IMR-90 (cell line): ENCODE measurements around the gene FNDC4. TPM values are rescaled to one million over a fixed set of nuclear protein-coding genes. Genes with fewer than 3 reads are reported as not detected.

ENCODE experiments used
- ATAC-seq: fragments of 200-7000 bp; cut with Tn5 transposase; 2 replicates; pipeline ENCODE4 v1.9.1; 2020; ENCODE audit warnings: low read depth, mild to moderate bottlenecking, moderate library complexity
- BruUV-seq: library from RNA; stranded (reverse); fragments of 400-500 nt; replicated peaks from 2 replicates; lab custom pipeline; 2021; lab: Mats Ljungman, UMichigan
- CTCF ChIA-PET: fragments of 300-600 bp; formaldehyde crosslinking; extraction: SDS; loops from one replicate; lab custom pipeline; 2021; ENCODE audit warnings: antibody characterized with exemption; lab: Yijun Ruan, JAX
- POLR2A ChIA-PET: fragments of 300-600 bp; sonication (Branson Sonifier 250); formaldehyde crosslinking; loops from one replicate; lab custom pipeline; 2022; ENCODE audit warnings: antibody characterized with exemption; ENCODE audit not compliant: unreplicated experiment; lab: Charles Lee
- DNase-seq: peaks from one replicate; pipeline ENCODE4 v3.0.0; 2013
- H2AFZ ChIP-seq: replicated peaks from 2 replicates; pipeline ENCODE3; 2013; ENCODE audit warnings: low read length, mild to moderate bottlenecking; ENCODE audit not compliant: poor library complexity
- H2AK5ac ChIP-seq: 2 replicates; pipeline ENCODE4 v1.6.1; 2013; ENCODE audit warnings: low read depth, low read length, inconsistent platforms
- H2AK9ac ChIP-seq: replicated peaks from 2 replicates; pipeline ENCODE3; 2013; ENCODE audit warnings: mild to moderate bottlenecking, low read depth, low read length, moderate library complexity; ENCODE audit not compliant: poor library complexity
- H2BK120ac ChIP-seq: 2 replicates; pipeline ENCODE4 v1.6.1; 2013; ENCODE audit warnings: low read depth, low read length, inconsistent platforms
- H2BK15ac ChIP-seq: 3 replicates; pipeline ENCODE4 v1.6.1; 2013; ENCODE audit warnings: low read depth, low read length, inconsistent platforms
- H2BK20ac ChIP-seq: 2 replicates; pipeline ENCODE4 v1.6.1; 2013; ENCODE audit warnings: low read depth, mild to moderate bottlenecking, inconsistent platforms, low read length, moderate library complexity
- H2BK5ac ChIP-seq: 2 replicates; pipeline ENCODE4 v1.6.1; 2013; ENCODE audit warnings: mild to moderate bottlenecking, low read depth, low read length, inconsistent platforms; ENCODE audit not compliant: poor library complexity, severe bottlenecking
- H3K14ac ChIP-seq: replicated peaks from 2 replicates; pipeline ENCODE4 v1.6.1; 2013; ENCODE audit warnings: low read depth, low read length, inconsistent platforms
- H3K18ac ChIP-seq: 2 replicates; pipeline ENCODE4 v1.6.1; 2013; ENCODE audit warnings: low read depth, low read length, control low read depth
- H3K23ac ChIP-seq: 2 replicates; pipeline ENCODE4 v1.6.1; 2013; ENCODE audit warnings: low read depth, low read length, inconsistent platforms
- H3K27ac ChIP-seq: 2 replicates; pipeline ENCODE4 v1.5.1; 2013; ENCODE audit warnings: mild to moderate bottlenecking, control low read depth, low read length; ENCODE audit not compliant: insufficient read depth
- H3K27me3 ChIP-seq: 2 replicates; pipeline ENCODE4 v1.6.1; 2013; ENCODE audit warnings: low read length; ENCODE audit not compliant: control insufficient read depth, insufficient read depth
- H3K36me3 ChIP-seq: 2 replicates; pipeline ENCODE4 v1.6.1; 2013; ENCODE audit warnings: low read length, mixed read lengths; ENCODE audit not compliant: control insufficient read depth, insufficient read depth
- H3K4ac ChIP-seq: 2 replicates; pipeline ENCODE4 v1.6.1; 2013; ENCODE audit warnings: low read depth, low read length, inconsistent platforms
- H3K4me1 ChIP-seq: 2 replicates; pipeline ENCODE4 v1.6.1; 2013; ENCODE audit warnings: low read length, mixed read lengths; ENCODE audit not compliant: control insufficient read depth, insufficient read depth
- H3K4me2 ChIP-seq: 2 replicates; pipeline ENCODE4 v1.6.1; 2013; ENCODE audit warnings: low read depth, mild to moderate bottlenecking, control low read depth, low read length, moderate library complexity
- H3K4me3 ChIP-seq: 2 replicates; pipeline ENCODE4 v1.5.1; 2013; ENCODE audit warnings: low read depth, mild to moderate bottlenecking, control low read depth, low read length, moderate library complexity; ENCODE audit not compliant: insufficient read depth
- H3K56ac ChIP-seq: 2 replicates; pipeline ENCODE4 v1.6.1; 2013; ENCODE audit warnings: low read length, inconsistent platforms; ENCODE audit not compliant: insufficient read depth; ENCODE audit errors: extremely low read depth
- H3K79me1 ChIP-seq, 2 experiments: 2 replicates each; pipeline ENCODE4 v1.6.1; 2013; ENCODE audit warnings: low read length in 2 of 2, inconsistent platforms in 1 of 2, low read depth in 1 of 2
- H3K9ac ChIP-seq: 2 replicates; pipeline ENCODE4 v1.6.1; 2013; ENCODE audit warnings: low read depth, low read length, control low read depth
- H3K9me1 ChIP-seq: 2 replicates; pipeline ENCODE4 v1.6.1; 2013; ENCODE audit warnings: low read length, inconsistent platforms; ENCODE audit not compliant: insufficient read depth
- H3K9me3 ChIP-seq: 2 replicates; pipeline ENCODE4 v1.6.1; 2013; ENCODE audit warnings: low read length; ENCODE audit not compliant: control insufficient read depth, insufficient read depth
- H4K20me1 ChIP-seq: 2 replicates; pipeline ENCODE4 v1.6.1; 2013; ENCODE audit warnings: low read length, inconsistent platforms; ENCODE audit not compliant: insufficient read depth
- H4K5ac ChIP-seq: 2 replicates; pipeline ENCODE4 v1.6.1; 2013; ENCODE audit warnings: mild to moderate bottlenecking, low read depth, low read length, control low read depth
- H4K8ac ChIP-seq, 2 experiments: 2 replicates each; pipeline ENCODE4 v1.6.1; 2013; ENCODE audit warnings: low read depth in 2 of 2, low read length in 2 of 2, control low read depth in 1 of 2, inconsistent platforms in 1 of 2
- H4K91ac ChIP-seq: 2 replicates; pipeline ENCODE4 v1.6.1; 2013; ENCODE audit warnings: low read depth, low read length, inconsistent platforms; ENCODE audit not compliant: insufficient read depth
- CEBPB ChIP-seq: IDR thresholded peaks from 2 replicates; pipeline ENCODE4 v1.6.1; 2012; ENCODE audit warnings: low read depth, low read length, improper control_type of control experiment
- CHD1 ChIP-seq: IDR thresholded peaks from 2 replicates; pipeline ENCODE4 v1.6.1; 2012; ENCODE audit warnings: low read depth, low read length, improper control_type of control experiment
- WGBS, 2 experiments: methylation state at CpG; one replicate each; pipeline versions ENCODE4 v1.1.5 to v1.1.7; 2013; ENCODE audit warnings: missing lambda C conversion rate in 2 of 2; ENCODE audit not compliant: insufficient read length in 1 of 2; ENCODE audit errors: extremely low coverage in 2 of 2; 5-methylcytosine and 5-hydroxymethylcytosine counted together
- dilution Hi-C: fragments of 300-500 bp; cut with HindIII; formaldehyde crosslinking; loops from one replicate; pipeline ENCODE4 v1.14.3; 2018; ENCODE audit warnings: low sequenced_read_pairs; ENCODE audit not compliant: unreplicated experiment
- in situ Hi-C: fragments of 300-500 bp; cut with MboI; formaldehyde crosslinking; loops from 3 replicates; pipeline ENCODE4 v1.14.3; 2019; ENCODE audit warnings: low sequenced_read_pairs, inconsistent platforms, mixed read lengths
- intact Hi-C: fragments of 100-400 bp; cut with micrococcal nuclease; formaldehyde crosslinking; loops from 2 replicates; pipeline ENCODE4 v1.10.0; 2022
- polyA plus RNA-seq, 3 experiments: library from polyadenylated mRNA; depleted of rRNA; stranded (reverse); fragments of >200 nt; gene quantifications; 2 replicates each; pipeline ENCODE4 v1.2.3, GENCODE V29; 2012; ENCODE audit warnings: low replicate concordance in 1 of 3
- total RNA-seq: library from RNA; depleted of rRNA; stranded (reverse); fragments of >200 nt; gene quantifications from 2 replicates; pipeline ENCODE4 v1.2.3, GENCODE V29; 2012
- TF ChIP-seq, protein P1 (sequence below): conservative IDR thresholded peaks from 2 replicates; pipeline ENCODE4 v1.5.1; 2012; ENCODE audit warnings: mild to moderate bottlenecking, low read depth, low read length, improper control_type of control experiment
- TF ChIP-seq, protein P2 (sequence below): fragments of 150-350 bp; IDR thresholded peaks from 2 replicates; pipeline ENCODE4 v1.6.1; 2017; ENCODE audit warnings: mild to moderate bottlenecking, antibody characterized with exemption, low read length, low read depth

FNDC4 gene
- total and polyA plus RNA-seq, 2 of the 4 experiments (the other 2 are of a cell fraction): 7.3 to 11.1 TPM

DNA sequence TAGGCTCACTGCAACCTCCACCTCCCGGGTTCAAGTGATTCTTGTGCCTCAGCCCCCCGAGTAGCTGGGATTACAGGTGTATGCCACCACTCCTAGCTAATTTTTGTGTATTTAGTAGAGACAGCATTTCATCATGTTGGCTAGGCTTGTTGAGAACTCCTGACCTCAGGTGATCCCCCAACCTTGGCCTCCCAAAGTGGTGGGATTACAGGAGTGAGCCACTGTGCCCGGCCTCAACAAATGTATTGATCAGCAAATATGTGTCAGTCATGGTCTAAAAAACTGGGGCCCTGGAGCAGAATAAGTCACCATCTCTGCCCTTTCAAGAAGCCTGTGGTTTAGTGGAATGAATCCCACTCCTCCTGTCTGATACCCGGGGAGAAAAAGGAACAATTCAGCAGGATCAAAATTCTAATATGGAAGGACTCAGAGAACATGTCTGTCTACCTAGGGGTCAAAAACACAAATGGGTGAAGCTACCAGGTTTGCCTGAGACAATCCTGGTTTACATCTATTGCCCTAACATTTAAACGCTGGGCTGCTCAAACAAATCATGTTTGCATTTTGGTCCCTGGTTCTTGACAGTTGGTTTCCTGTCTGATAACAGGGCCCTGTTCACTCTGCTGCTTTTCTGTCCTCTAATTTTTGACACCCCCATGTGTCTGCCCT, 23.2 kb upstream of the FNDC4 start:
- H2BK120ac ChIP-seq: no peak overlapping the region
- WGBS, 2 experiments: no CpG with 5 or more reads among the region's 5 CpGs
- H4K8ac ChIP-seq: no peak overlapping the region
- H3K36me3 ChIP-seq: no peaks in the 10 kb centered on the region
- H3K9ac ChIP-seq: no peak overlapping the region
- no peak overlapping the region for H4K5ac ChIP-seq
- H2BK15ac ChIP-seq: no peak overlapping the region
- H3K4ac ChIP-seq: no peak overlapping the region
- CTCF ChIA-PET: no interaction called here
- H2AK5ac ChIP-seq: no peak overlapping the region
- no peak overlapping the region for H3K4me2 ChIP-seq
- no peak overlapping the region for H2BK5ac ChIP-seq
- H3K27me3 ChIP-seq: peaks cover 19% of the 10 kb centered on the region
- no peak overlapping the region for H4K91ac ChIP-seq
- H3K79me1 ChIP-seq: no peaks in the 10 kb centered on the region
- ATAC-seq: no peak
- TF ChIP-seq, protein P1, sequence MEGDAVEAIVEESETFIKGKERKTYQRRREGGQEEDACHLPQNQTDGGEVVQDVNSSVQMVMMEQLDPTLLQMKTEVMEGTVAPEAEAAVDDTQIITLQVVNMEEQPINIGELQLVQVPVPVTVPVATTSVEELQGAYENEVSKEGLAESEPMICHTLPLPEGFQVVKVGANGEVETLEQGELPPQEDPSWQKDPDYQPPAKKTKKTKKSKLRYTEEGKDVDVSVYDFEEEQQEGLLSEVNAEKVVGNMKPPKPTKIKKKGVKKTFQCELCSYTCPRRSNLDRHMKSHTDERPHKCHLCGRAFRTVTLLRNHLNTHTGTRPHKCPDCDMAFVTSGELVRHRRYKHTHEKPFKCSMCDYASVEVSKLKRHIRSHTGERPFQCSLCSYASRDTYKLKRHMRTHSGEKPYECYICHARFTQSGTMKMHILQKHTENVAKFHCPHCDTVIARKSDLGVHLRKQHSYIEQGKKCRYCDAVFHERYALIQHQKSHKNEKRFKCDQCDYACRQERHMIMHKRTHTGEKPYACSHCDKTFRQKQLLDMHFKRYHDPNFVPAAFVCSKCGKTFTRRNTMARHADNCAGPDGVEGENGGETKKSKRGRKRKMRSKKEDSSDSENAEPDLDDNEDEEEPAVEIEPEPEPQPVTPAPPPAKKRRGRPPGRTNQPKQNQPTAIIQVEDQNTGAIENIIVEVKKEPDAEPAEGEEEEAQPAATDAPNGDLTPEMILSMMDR: no peak
- no peak for TF ChIP-seq CHD1
- no peak for TF ChIP-seq CEBPB
- TF ChIP-seq, protein P2, sequence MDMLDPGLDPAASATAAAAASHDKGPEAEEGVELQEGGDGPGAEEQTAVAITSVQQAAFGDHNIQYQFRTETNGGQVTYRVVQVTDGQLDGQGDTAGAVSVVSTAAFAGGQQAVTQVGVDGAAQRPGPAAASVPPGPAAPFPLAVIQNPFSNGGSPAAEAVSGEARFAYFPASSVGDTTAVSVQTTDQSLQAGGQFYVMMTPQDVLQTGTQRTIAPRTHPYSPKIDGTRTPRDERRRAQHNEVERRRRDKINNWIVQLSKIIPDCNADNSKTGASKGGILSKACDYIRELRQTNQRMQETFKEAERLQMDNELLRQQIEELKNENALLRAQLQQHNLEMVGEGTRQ: no peak
- H2BK20ac ChIP-seq: no peak overlapping the region
- no peak overlapping the region for H3K18ac ChIP-seq
- no peak overlapping the region for H3K56ac ChIP-seq
- no peak overlapping the region for H2AK9ac ChIP-seq
- in situ Hi-C loops (no loop called here), intact Hi-C loops (no loop called here), dilution Hi-C loops (no loop called here)
- no peak for DNase-seq
- no peak overlapping the region for H3K23ac ChIP-seq
- H2AFZ ChIP-seq: no peak overlapping the region
- POLR2A ChIA-PET: no interaction called here
- 0 out of 2 replicates have a peak, but pooled peaks cover 2% of the 10 kb centered on the region for H3K9me3 ChIP-seq
- H3K9me1 ChIP-seq: no peaks in the 10 kb centered on the region
- no peaks in the 10 kb centered on the region for H4K20me1 ChIP-seq
- H3K4me3 ChIP-seq: no peak overlapping the region
- H3K27ac ChIP-seq: no peak overlapping the region
- no peak overlapping the region for H3K14ac ChIP-seq
- BruUV-seq: no TSS peak
- H3K4me1 ChIP-seq: no peaks in the 10 kb centered on the region
